K562 (cell line): ENCODE data around the gene HCCS. TPM values are rescaled to one million over a fixed set of nuclear protein-coding genes. Genes with fewer than 3 reads are reported as not detected.

Source experiments
- CBX2 ChIP-seq: fragments of 200-600 bp; sonication (generic); IDR thresholded peaks from one replicate; pipeline ENCODE4 v1.6.1; 2012; ENCODE audit warnings: mild to moderate bottlenecking, low read length, inconsistent platforms; ENCODE audit not compliant: insufficient read depth, poor library complexity, severe bottlenecking
- CC2D1A ChIP-seq: fragments of 450-650 bp; IDR thresholded peaks from 2 replicates; pipeline ENCODE4 v1.6.1; 2017; ENCODE audit warnings: mild to moderate bottlenecking
- CGGBP1 ChIP-seq: fragments of 250-450 bp; sonication (Bioruptor Pico); IDR thresholded peaks from 2 replicates; pipeline ENCODE4 v1.9.0; 2021; ENCODE audit warnings: mild to moderate bottlenecking
- FOXM1 ChIP-seq, 2 experiments: fragments of 450-650 bp in 1 of 2; sonication (generic) in 1 of 2; formaldehyde crosslinking in 1 of 2; IDR thresholded peaks; 2 replicates each; pipeline versions ENCODE4 v1.6.1 to v1.9.0; 2017 to 2022; ENCODE audit warnings: low read depth in 2 of 2, mild to moderate bottlenecking in 2 of 2, missing genetic modification reagents in 1 of 2, moderate library complexity in 1 of 2
- MGA ChIP-seq: fragments of 450-650 bp; IDR thresholded peaks from 2 replicates; pipeline ENCODE4 v1.6.1; 2016; ENCODE audit warnings: mild to moderate bottlenecking, moderate library complexity
- PCBP1 ChIP-seq: fragments of 200-400 bp; formaldehyde crosslinking; IDR thresholded peaks from 2 replicates; pipeline ENCODE4 v1.6.1; 2018; ENCODE audit warnings: mild to moderate bottlenecking, low read depth, low read length; ENCODE audit not compliant: poor library complexity, severe bottlenecking
- POLR2B ChIP-seq: fragments of 450-650 bp; IDR thresholded peaks from 2 replicates; pipeline ENCODE4 v1.6.1; 2018; ENCODE audit warnings: low read depth; ENCODE audit not compliant: partially characterized antibody
- RBM22 ChIP-seq: fragments of 200-400 bp; formaldehyde crosslinking; IDR thresholded peaks from 2 replicates; pipeline ENCODE4 v1.6.1; 2018; ENCODE audit warnings: low read length, low read depth; ENCODE audit not compliant: poor library complexity, severe bottlenecking
- RNF2 ChIP-seq: sonication (generic); IDR thresholded peaks from 2 replicates; pipeline ENCODE4 v1.6.1; 2016
- SAP30 ChIP-seq: fragments of 200-600 bp; sonication (generic); IDR thresholded peaks from 2 replicates; pipeline ENCODE4 v1.6.1; 2012; ENCODE audit warnings: borderline replicate concordance, low read depth, mild to moderate bottlenecking, moderate library complexity, low read length, control low read depth, inconsistent platforms; ENCODE audit not compliant: insufficient read depth, poor library complexity, severe bottlenecking
- TRIM25 ChIP-seq: fragments of 450-650 bp; IDR thresholded peaks from 2 replicates; pipeline ENCODE4 v1.7.0; 2016; ENCODE audit warnings: borderline replicate concordance
- XRCC3 ChIP-seq: fragments of 450-650 bp; IDR thresholded peaks from 2 replicates; pipeline ENCODE4 v1.6.1; 2017; ENCODE audit warnings: mild to moderate bottlenecking, moderate library complexity
- ZNF431 ChIP-seq: sonication (generic); formaldehyde crosslinking; IDR thresholded peaks from 2 replicates; pipeline ENCODE4 v1.8.0; 2022; ENCODE audit warnings: mild to moderate bottlenecking, missing genetic modification reagents
- polyA plus RNA-seq, 8 experiments: library from polyadenylated mRNA; depleted of rRNA in 4 of 8; stranded (reverse) in 5 of 8; unstranded in 3 of 8; fragments of >200 nt; fragmentation: Nextera tagmentation in 2 of 8; fragmentation: Illumina TruSeq in 1 of 8; extraction: Ambion mirVana in 2 of 8; extraction: Trizol in 1 of 8; gene quantifications; 2 replicates each; pipeline versions ENCODE4 v1.2.1 to v1.2.3, GENCODE V29; 2011 to 2014; ENCODE audit warnings: inconsistent platforms in 1 of 8, missing spikeins in 1 of 8
- total RNA-seq, 7 experiments: library from RNA; depleted of rRNA in 6 of 7; stranded (reverse); fragments of >200 nt in 6 of 7; fragmentation: Illumina TruSeq in 2 of 7; extraction: Trizol in 2 of 7; gene quantifications; 2 replicates each; pipeline versions ENCODE4 v1.2.1 to v1.2.3, GENCODE V29; 2011 to 2021; ENCODE audit warnings: low replicate concordance in 1 of 7

Gene HCCS
- total and polyA plus RNA-seq, 9 of the 15 experiments (the other 6 are each of a cell fraction or from before 2014, with no cell fraction given) = 22.9 to 81.5 (median 66.9) TPM

- 0 out of 2 replicates have a peak, but pooled peaks have one; percentile 4 for TF ChIP-seq MGA
- TF ChIP-seq RNF2 = no peak
- no peak for TF ChIP-seq TRIM25
- peak; percentile 87 for TF ChIP-seq FOXM1 (IDR thresholded peaks at IDR 0.05; ENCODE audit: low read depth)
- TF ChIP-seq FOXM1 (CRISPR knock-in tag; IDR thresholded peaks at IDR 0.05; ENCODE audit: low read depth) = 0 out of 2 replicates have a peak, but pooled peaks have one; percentile 73
- TF ChIP-seq CBX2 = no peak
- TF ChIP-seq CGGBP1 (CRISPR knock-in tag) = peak; percentile 82; the same call in 1 of the 2 replicates
- TF ChIP-seq ZNF431 = no peak
- TF ChIP-seq XRCC3 = no peak
- no peak for TF ChIP-seq RBM22
- peak; percentile 40 for TF ChIP-seq PCBP1
- peak; percentile 80 for TF ChIP-seq POLR2B
- TF ChIP-seq SAP30 = no peak
- no peak for TF ChIP-seq CC2D1A
Observed at GRCh38 chrX:11111037-11111851, at the start of gene HCCS (continued).
